Smooth muscle cell (in vitro differentiated cells): ENCODE results near the gene PITPNM1. TPM values are rescaled to one million over a fixed set of nuclear protein-coding genes. Genes with fewer than 3 reads are reported as not detected.

Source experiments
- DNase-seq: peaks from one replicate; lab custom pipeline; 2025; ENCODE audit not compliant: unreplicated experiment; lab: John Stamatoyannopoulos, UW
- H2AFZ ChIP-seq: fragments of 200-600 bp; sonication (generic); 2 replicates; pipeline ENCODE4 v1.6.0; 2016; ENCODE audit warnings: antibody characterized with exemption, low read depth, mild to moderate bottlenecking
- H3F3A ChIP-seq: fragments of 200-600 bp; sonication (generic); 2 replicates; pipeline ENCODE4 v1.6.0; 2017; ENCODE audit warnings: antibody characterized with exemption, low read depth
- H3K27ac ChIP-seq: fragments of 200-600 bp; sonication (generic); 2 replicates; pipeline ENCODE4 v1.5.1; 2016; ENCODE audit warnings: low read depth, mild to moderate bottlenecking
- H3K27me3 ChIP-seq: fragments of 200-600 bp; sonication (generic); 2 replicates; pipeline ENCODE4 v1.6.1; 2016; ENCODE audit warnings: low read depth, mild to moderate bottlenecking
- H3K36me3 ChIP-seq: fragments of 200-600 bp; sonication (generic); 2 replicates; pipeline ENCODE4 v1.5.1; 2016; ENCODE audit warnings: low read depth
- H3K4me1 ChIP-seq: fragments of 200-600 bp; sonication (generic); 2 replicates; pipeline ENCODE4 v1.5.1; 2016; ENCODE audit warnings: low read depth
- H3K4me2 ChIP-seq: fragments of 200-600 bp; sonication (generic); 2 replicates; pipeline ENCODE4 v1.6.0; 2016; ENCODE audit warnings: mild to moderate bottlenecking
- H3K4me3 ChIP-seq: fragments of 200-600 bp; sonication (generic); 2 replicates; pipeline ENCODE4 v1.5.1; 2016; ENCODE audit warnings: mild to moderate bottlenecking
- H3K79me2 ChIP-seq: fragments of 200-600 bp; sonication (generic); 2 replicates; pipeline ENCODE4 v1.6.0; 2016; ENCODE audit warnings: low read depth, mild to moderate bottlenecking
- H3K9ac ChIP-seq: fragments of 200-600 bp; sonication (generic); 2 replicates; pipeline ENCODE4 v1.6.0; 2016; ENCODE audit warnings: low read depth
- H3K9me3 ChIP-seq: fragments of 200-600 bp; sonication (generic); replicated peaks from 2 replicates; pipeline ENCODE4 v1.5.1; 2016; ENCODE audit warnings: low read depth
- H4K20me1 ChIP-seq: fragments of 200-600 bp; sonication (generic); 2 replicates; pipeline ENCODE4 v1.6.0; 2016; ENCODE audit warnings: low read depth
- WGBS: methylation state at CpG from one replicate; pipeline ENCODE4 v1.1.7; 2016; ENCODE audit warnings: low lambda C conversion rate; 5-methylcytosine and 5-hydroxymethylcytosine counted together
- polyA plus RNA-seq: library from polyadenylated mRNA; unstranded; fragments of >200 nt; fragmentation: Nextera tagmentation; extraction: Ambion mirVana; gene quantifications from 2 replicates; pipeline ENCODE4 v1.2.1, GENCODE V29; 2016
- total RNA-seq: library from RNA; depleted of rRNA; stranded (reverse); fragments of >200 nt; gene quantifications from 2 replicates; pipeline ENCODE4 v1.2.3, GENCODE V29; 2014
- TF ChIP-seq, protein P1 (sequence below): fragments of 200-600 bp; sonication (generic); IDR thresholded peaks from 2 replicates; pipeline ENCODE4 v1.5.1; 2017; ENCODE audit warnings: borderline replicate concordance, mild to moderate bottlenecking, antibody characterized with exemption; ENCODE audit not compliant: insufficient read depth, poor library complexity, severe bottlenecking

PITPNM1 gene
- total and polyA plus RNA-seq, 2 experiments from 2014 or later, result 27.6 to 35.0 TPM

DNA sequence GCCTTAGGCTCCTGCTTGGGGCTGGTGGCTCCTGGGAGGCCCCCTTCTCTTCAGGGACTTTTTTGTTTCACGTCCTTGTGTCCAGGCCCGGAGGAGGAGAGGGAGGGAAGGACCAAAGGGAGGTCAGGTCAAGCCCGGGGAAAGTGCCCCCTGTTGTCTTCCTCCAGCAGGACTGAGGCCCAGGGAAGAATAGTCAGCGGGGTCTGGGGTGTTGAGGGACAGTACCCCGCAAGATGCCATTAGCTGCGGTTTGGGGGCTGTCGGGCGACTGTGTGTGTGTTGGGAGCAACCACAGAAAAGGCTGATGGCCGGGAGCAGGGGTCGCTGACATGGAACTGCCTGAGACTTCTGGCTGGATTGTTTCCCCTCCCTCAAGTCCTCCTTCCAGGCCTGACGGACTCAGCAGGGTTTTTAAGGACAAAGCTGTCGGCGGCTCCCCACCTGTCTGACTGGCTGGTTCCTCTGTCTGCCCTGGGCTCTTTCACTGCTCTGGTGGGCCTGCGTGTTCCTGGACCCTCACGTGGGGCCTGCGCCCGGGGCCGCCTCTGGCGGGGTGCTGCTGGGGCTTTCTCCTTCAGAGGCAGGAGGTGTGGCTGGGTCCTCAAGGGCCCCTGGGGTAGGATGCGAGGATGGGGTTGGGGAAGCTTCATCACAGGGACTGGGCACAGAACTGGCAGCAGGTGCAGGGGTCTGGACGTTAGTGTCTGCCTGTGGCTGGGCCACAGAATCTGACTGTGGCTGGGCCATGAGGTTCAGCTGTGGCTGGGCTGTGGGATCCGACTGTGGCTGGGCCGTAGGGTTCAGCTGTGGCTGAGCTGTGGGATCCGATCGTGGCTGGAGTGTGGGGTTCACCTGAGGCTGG is 54.1 kb downstream of the PITPNM1 start:
- H3K4me3 ChIP-seq, result no peak overlapping the region
- no peak overlapping the region for H3K9ac ChIP-seq
- 93% methylated on average over 23 of the region's 25 CpGs for WGBS

DNA sequence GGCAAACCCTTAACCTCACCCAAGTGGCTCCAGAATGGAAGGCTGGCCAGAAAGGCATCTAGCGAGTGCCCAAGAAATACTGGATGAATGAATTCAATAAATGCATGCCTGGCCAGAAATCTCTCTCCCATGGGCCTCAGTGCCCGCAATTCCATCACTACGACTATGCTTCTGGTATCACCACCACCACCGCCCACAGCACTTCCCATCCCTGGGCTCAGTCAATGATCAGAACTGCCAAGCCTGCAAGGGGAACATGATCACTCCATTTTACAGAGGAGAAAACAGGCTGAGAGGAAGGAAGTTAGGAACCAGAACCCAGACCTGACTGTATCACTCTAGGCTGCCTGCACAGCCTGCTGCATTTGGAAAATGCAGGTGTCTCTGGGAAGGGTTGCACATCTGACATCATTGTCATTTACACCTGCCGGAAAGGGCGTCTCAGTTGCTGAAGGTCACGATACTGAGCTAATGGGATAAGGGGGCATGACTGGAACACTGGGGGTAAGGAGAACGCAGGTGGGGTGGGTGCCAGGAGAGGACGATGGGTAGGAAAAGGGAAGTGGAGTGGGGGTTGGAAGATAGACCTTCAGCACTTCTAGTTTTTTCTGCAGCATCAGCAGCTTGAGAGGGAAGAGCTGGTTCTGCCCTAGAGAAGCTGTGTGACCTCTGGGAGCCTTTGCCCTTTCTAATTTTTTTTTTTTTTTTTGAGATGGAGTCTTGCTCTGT is 55.9 kb downstream of the PITPNM1 start:
- no peak overlapping the region for H2AFZ ChIP-seq
- DNase-seq, result no peak

More for the DNA sequence above, 54.1 kb downstream of the PITPNM1 start:
- no peaks in the 10 kb centered on the region for H3K4me1 ChIP-seq
- H3K36me3 ChIP-seq, result no peaks in the 10 kb centered on the region
- TF ChIP-seq, protein P1, sequence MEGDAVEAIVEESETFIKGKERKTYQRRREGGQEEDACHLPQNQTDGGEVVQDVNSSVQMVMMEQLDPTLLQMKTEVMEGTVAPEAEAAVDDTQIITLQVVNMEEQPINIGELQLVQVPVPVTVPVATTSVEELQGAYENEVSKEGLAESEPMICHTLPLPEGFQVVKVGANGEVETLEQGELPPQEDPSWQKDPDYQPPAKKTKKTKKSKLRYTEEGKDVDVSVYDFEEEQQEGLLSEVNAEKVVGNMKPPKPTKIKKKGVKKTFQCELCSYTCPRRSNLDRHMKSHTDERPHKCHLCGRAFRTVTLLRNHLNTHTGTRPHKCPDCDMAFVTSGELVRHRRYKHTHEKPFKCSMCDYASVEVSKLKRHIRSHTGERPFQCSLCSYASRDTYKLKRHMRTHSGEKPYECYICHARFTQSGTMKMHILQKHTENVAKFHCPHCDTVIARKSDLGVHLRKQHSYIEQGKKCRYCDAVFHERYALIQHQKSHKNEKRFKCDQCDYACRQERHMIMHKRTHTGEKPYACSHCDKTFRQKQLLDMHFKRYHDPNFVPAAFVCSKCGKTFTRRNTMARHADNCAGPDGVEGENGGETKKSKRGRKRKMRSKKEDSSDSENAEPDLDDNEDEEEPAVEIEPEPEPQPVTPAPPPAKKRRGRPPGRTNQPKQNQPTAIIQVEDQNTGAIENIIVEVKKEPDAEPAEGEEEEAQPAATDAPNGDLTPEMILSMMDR, result no peak
- no peak overlapping the region for H3K4me2 ChIP-seq
- H3K27ac ChIP-seq, result no peak overlapping the region
- no peaks in the 10 kb centered on the region for H4K20me1 ChIP-seq
- no peak overlapping the region for H2AFZ ChIP-seq
- H3F3A ChIP-seq, result no peaks in the 10 kb centered on the region
- no peaks in the 10 kb centered on the region for H3K27me3 ChIP-seq
- no peaks in the 10 kb centered on the region for H3K79me2 ChIP-seq
- no peak for DNase-seq
- no peaks in the 10 kb centered on the region for H3K9me3 ChIP-seq

GRCh38 chr11:67448220-67448609 is 56.9 kb downstream of the PITPNM1 start:
- H3K36me3 ChIP-seq, result no peaks in the 10 kb centered on the region
- no peak overlapping the region for H3K9ac ChIP-seq
- H3K27me3 ChIP-seq, result no peaks in the 10 kb centered on the region
- H2AFZ ChIP-seq, result no peak overlapping the region
- H3K9me3 ChIP-seq, result no peaks in the 10 kb centered on the region
- 97% methylated on average over 7 of the region's 7 CpGs for WGBS
- DNase-seq, result no peak
- H4K20me1 ChIP-seq, result no peaks in the 10 kb centered on the region
- H3K4me1 ChIP-seq, result no peaks in the 10 kb centered on the region
- H3K79me2 ChIP-seq, result peaks cover under 1% of the 10 kb centered on the region
- H3K4me2 ChIP-seq, result no peak overlapping the region
- H3K27ac ChIP-seq, result no peak overlapping the region
- H3F3A ChIP-seq, result no peaks in the 10 kb centered on the region
- no peak overlapping the region for H3K4me3 ChIP-seq
- TF ChIP-seq, protein P1, result no peak

More for the DNA sequence above, 55.9 kb downstream of the PITPNM1 start:
- no peak overlapping the region for H3K27ac ChIP-seq
- H3K9ac ChIP-seq, result no peak overlapping the region
- H4K20me1 ChIP-seq, result no peaks in the 10 kb centered on the region
- no peaks in the 10 kb centered on the region for H3K36me3 ChIP-seq
- H3K27me3 ChIP-seq, result no peaks in the 10 kb centered on the region
- WGBS, result 90% methylated on average over 9 of the region's 9 CpGs
- no peak overlapping the region for H3K4me3 ChIP-seq
- H3K4me2 ChIP-seq, result no peak overlapping the region
- H3K9me3 ChIP-seq, result no peaks in the 10 kb centered on the region
- H3K4me1 ChIP-seq, result no peaks in the 10 kb centered on the region
- TF ChIP-seq, protein P1, result no peak
- H3K79me2 ChIP-seq, result no peaks in the 10 kb centered on the region
- no peaks in the 10 kb centered on the region for H3F3A ChIP-seq
